GM12891 (cell line): ENCODE data around the gene PARP12.

Experiments
- POLR2A ChIP-seq: IDR thresholded peaks from 2 replicates; pipeline ENCODE4 v1.6.1; 2011; ENCODE audit warnings: low read depth, low read length, control low read depth
- SPI1 ChIP-seq: IDR thresholded peaks from 2 replicates; pipeline ENCODE4 v1.6.1; 2011; ENCODE audit warnings: low read depth, low read length, control low read depth

DNA sequence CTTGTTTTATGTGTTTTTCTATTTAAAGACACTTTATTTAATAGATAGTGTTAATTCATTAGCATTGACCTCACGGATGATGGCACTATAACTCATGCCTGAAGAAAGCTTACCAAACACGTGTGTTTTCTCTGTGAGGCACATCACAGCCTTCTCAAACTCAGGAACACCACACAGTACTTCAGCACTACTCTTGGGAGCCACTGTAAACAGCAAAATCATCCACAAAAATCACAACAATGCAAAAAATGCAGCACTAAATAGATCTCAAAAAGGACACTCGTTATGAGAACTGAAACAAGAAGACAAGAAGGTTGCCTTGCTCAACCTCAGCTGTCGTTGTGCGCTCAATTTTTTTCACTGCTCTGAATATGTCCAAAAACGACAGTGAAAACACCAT is 12.0 kb upstream of the PARP12 start:
- TF ChIP-seq SPI1 (no peak), POLR2A (no peak)
